ENCODE data around the gene TRAPPC2. TPM values are rescaled to one million over a fixed set of nuclear protein-coding genes. Genes with fewer than 3 reads are reported as not detected.
A peak's percentile ranks its signal among the peaks of the same experiment; 100 is the strongest.

TRAPPC2 gene
- total RNA-seq, 1 donor from 2014 or later: 25.8 TPM

DNA sequence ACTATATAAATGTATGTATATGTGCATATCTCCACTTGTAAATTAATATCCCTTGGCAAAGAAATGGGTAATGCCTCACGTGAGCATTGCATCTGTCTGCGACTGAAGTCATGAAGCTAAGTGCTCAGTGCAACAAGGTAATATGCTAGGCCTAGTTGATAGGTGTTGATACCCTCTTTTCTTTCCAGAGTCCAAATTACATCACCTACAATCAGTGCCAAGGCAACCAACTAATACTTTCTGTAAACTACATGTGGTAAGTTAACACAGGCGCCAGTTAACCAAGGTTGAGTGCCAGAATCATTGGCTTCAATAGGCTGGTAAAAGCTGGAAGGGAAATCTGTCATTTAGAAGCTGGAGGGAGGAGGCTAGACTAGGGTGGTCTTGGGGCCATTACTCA, 41.4 kb upstream of the TRAPPC2 start:
- Mint-ChIP-seq H3K27ac (ENCODE audit: unreplicated experiment) (no peak overlapping the region), H3K36me3 (ENCODE audit: unreplicated experiment) (no peaks in the 10 kb centered on the region), H3K27me3 (ENCODE audit: unreplicated experiment) (no peaks in the 10 kb centered on the region), H3K4me1 (ENCODE audit: low read depth, unreplicated experiment) (peaks cover 4% of the 10 kb centered on the region), H3K9me3 (ENCODE audit: unreplicated experiment) (no peaks in the 10 kb centered on the region), H3K4me3 (ENCODE audit: unreplicated experiment) (no peak overlapping the region)
- no peak for DNase-seq
- TF ChIP-seq, protein P1, sequence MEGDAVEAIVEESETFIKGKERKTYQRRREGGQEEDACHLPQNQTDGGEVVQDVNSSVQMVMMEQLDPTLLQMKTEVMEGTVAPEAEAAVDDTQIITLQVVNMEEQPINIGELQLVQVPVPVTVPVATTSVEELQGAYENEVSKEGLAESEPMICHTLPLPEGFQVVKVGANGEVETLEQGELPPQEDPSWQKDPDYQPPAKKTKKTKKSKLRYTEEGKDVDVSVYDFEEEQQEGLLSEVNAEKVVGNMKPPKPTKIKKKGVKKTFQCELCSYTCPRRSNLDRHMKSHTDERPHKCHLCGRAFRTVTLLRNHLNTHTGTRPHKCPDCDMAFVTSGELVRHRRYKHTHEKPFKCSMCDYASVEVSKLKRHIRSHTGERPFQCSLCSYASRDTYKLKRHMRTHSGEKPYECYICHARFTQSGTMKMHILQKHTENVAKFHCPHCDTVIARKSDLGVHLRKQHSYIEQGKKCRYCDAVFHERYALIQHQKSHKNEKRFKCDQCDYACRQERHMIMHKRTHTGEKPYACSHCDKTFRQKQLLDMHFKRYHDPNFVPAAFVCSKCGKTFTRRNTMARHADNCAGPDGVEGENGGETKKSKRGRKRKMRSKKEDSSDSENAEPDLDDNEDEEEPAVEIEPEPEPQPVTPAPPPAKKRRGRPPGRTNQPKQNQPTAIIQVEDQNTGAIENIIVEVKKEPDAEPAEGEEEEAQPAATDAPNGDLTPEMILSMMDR (IDR thresholded peaks at IDR 0.05; ENCODE audit: partially characterized antibody, unreplicated experiment): no peak

DNA sequence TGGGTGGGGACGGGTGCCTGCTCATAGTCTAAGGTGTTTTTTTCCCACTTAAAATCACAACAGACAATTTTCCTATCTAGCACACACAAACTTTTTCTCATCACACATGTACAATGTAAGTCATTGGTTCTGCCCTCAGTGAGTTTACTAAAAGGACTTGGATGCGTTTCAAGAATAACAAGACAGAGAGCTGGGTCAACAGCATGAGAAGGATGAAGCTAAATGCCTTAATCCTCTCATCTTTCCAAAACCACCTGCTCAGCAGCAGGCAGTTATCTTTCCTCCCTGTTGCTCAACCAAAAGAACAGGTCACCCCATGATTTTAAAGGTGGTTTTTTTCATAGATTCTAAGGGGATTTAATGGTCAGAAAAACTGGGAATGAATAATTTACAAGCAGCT, 40.3 kb upstream of the TRAPPC2 start:
- no peaks in the 10 kb centered on the region for H3K36me3 Mint-ChIP-seq (ENCODE audit: unreplicated experiment)
- H3K27ac Mint-ChIP-seq (ENCODE audit: unreplicated experiment): no peak overlapping the region
- no peak for DNase-seq

DNA sequence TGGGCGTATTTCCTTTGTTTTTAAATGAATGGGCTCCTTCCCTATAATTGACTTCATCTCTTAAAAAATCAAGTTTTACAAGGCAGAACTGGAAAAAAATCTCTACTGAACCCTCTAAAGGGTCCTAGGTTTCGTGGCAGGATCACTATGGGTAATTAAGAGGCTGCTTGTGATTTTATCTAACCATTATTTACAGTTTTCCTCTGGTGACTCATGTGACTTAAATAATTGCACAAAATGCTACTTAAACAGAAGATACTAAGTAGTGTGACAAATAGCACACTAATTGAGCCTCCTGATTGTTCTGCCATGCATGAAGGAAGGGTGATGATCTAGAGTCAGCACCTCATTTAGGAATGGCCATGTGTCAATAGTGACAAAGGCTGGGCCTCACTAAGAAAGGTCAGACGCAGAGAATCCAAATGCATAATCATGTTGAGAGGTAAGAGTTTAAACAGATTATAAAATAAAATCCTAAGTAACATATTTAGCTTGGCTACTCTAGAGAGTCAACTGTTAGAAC, 35.7 kb upstream of the TRAPPC2 start:
- TF ChIP-seq, protein P1 (IDR thresholded peaks at IDR 0.05; ENCODE audit: partially characterized antibody, unreplicated experiment): no peak
- Mint-ChIP-seq H3K4me3 (ENCODE audit: unreplicated experiment) (no peak overlapping the region), H3K36me3 (ENCODE audit: unreplicated experiment) (no peaks in the 10 kb centered on the region), H3K4me1 (ENCODE audit: low read depth, unreplicated experiment) (peaks cover 19% of the 10 kb centered on the region), H3K27ac (ENCODE audit: unreplicated experiment) (peak overlapping the region; percentile 55), H3K9me3 (ENCODE audit: unreplicated experiment) (peaks cover 7% of the 10 kb centered on the region), H3K27me3 (ENCODE audit: unreplicated experiment) (peaks cover 3% of the 10 kb centered on the region)
- DNase-seq: no peak

More for the DNA sequence above, 40.3 kb upstream of the TRAPPC2 start:
- H3K4me3 Mint-ChIP-seq (ENCODE audit: unreplicated experiment): no peak overlapping the region
- H3K27me3 Mint-ChIP-seq (ENCODE audit: unreplicated experiment): no peaks in the 10 kb centered on the region
- TF ChIP-seq, protein P1 (IDR thresholded peaks at IDR 0.05; ENCODE audit: partially characterized antibody, unreplicated experiment): no peak
- peaks cover 6% of the 10 kb centered on the region for H3K4me1 Mint-ChIP-seq (ENCODE audit: low read depth, unreplicated experiment)
- no peaks in the 10 kb centered on the region for H3K9me3 Mint-ChIP-seq (ENCODE audit: unreplicated experiment)

DNA sequence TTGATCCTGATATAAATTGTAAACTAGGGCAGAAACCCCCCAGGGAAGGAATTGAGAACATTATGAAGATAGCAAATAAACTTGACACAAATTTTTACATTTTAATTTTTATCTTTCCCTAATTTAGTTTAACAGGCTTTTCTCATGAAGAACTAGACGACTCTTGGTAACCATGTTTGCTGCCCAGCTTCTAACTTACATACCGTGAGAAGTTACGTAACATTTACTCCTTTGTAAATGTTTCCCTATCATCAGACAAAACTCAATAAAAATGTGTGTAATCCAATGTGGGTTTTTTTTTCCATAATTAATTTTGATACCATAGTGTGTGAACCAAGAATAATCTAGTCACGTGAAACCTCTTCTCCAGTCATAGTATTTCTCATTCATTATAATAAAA, 34.5 kb upstream of the TRAPPC2 start:
- H3K27me3 Mint-ChIP-seq (ENCODE audit: unreplicated experiment): peaks cover 3% of the 10 kb centered on the region
- H3K4me3 Mint-ChIP-seq (ENCODE audit: unreplicated experiment): no peak overlapping the region
- no peak for DNase-seq
- peaks cover 22% of the 10 kb centered on the region for H3K4me1 Mint-ChIP-seq (ENCODE audit: low read depth, unreplicated experiment)
- no peaks in the 10 kb centered on the region for H3K36me3 Mint-ChIP-seq (ENCODE audit: unreplicated experiment)
- H3K9me3 Mint-ChIP-seq (ENCODE audit: unreplicated experiment): peaks cover 7% of the 10 kb centered on the region
- peak overlapping the region; percentile 33 for H3K27ac Mint-ChIP-seq (ENCODE audit: unreplicated experiment)
- TF ChIP-seq, protein P1 (IDR thresholded peaks at IDR 0.05; ENCODE audit: partially characterized antibody, unreplicated experiment): no peak

DNA sequence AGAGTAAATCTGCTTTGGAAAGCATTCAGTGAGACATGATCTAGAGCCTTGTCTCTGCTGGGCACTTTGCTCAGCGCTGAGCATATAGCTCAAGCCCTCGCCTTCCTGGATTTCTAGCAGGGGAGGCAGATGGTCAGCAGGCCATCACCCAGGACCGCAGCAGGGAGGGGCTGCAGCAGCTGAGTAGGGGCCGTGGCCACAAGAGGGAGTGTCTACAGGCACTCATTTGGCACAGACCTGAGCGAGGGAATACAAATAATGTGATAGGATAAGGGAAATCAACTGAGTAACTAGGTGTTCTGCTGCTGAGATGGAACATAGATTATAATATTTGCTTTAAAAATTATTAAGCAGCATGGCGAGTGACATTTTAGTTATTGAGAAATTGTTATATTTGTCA, 30.3 kb upstream of the TRAPPC2 start:
- Mint-ChIP-seq H3K27me3 (ENCODE audit: unreplicated experiment) (peaks cover 3% of the 10 kb centered on the region), H3K4me1 (ENCODE audit: low read depth, unreplicated experiment) (peaks cover 26% of the 10 kb centered on the region), H3K4me3 (ENCODE audit: unreplicated experiment) (no peak overlapping the region), H3K9me3 (ENCODE audit: unreplicated experiment) (peaks cover 7% of the 10 kb centered on the region), H3K27ac (ENCODE audit: unreplicated experiment) (peak overlapping the region; percentile 89), H3K36me3 (ENCODE audit: unreplicated experiment) (no peaks in the 10 kb centered on the region)
- DNase-seq: peak; percentile 77
- TF ChIP-seq, protein P1 (IDR thresholded peaks at IDR 0.05; ENCODE audit: partially characterized antibody, unreplicated experiment): peak; percentile 20

Data from glutamatergic neuron (in vitro differentiated cells).